H9 (cell line): ENCODE data around the gene NUBP1. TPM values are rescaled to one million over a fixed set of nuclear protein-coding genes. Genes with fewer than 3 reads are reported as not detected.
"Not testable (repeated sequence)": the region's sequence is repeated elsewhere in the genome, so short reads cannot be mapped to it uniquely, and the experiment has no call there.

Experiments used
- DNase-seq: peaks from one replicate; pipeline ENCODE4 v3.0.0-alpha.2; 2017
- H2AFZ ChIP-seq: one replicate; pipeline ENCODE4 v1.6.1; 2013; ENCODE audit warnings: mild to moderate bottlenecking, low read length, control low read depth, moderate library complexity
- H2AK5ac ChIP-seq: 2 replicates; pipeline ENCODE4 v1.6.1; 2013; ENCODE audit warnings: low read length, control low read depth, mixed read lengths; ENCODE audit not compliant: insufficient read length
- H2BK120ac ChIP-seq: one replicate; pipeline ENCODE4 v1.6.1; 2013; ENCODE audit warnings: low read depth, mild to moderate bottlenecking, low read length, control low read depth, inconsistent platforms; ENCODE audit not compliant: poor library complexity, severe bottlenecking
- H2BK12ac ChIP-seq: 2 replicates; pipeline ENCODE4 v1.6.1; 2013; ENCODE audit warnings: low read length, control low read depth, mixed read lengths, low read depth; ENCODE audit not compliant: insufficient read length
- H2BK15ac ChIP-seq: 2 replicates; pipeline ENCODE4 v1.6.1; 2013; ENCODE audit warnings: low read depth, low read length, control low read depth
- H2BK20ac ChIP-seq: one replicate; pipeline ENCODE4 v1.6.1; 2013; ENCODE audit warnings: low read depth, mild to moderate bottlenecking, low read length, control low read depth, inconsistent platforms; ENCODE audit not compliant: poor library complexity, severe bottlenecking
- H2BK5ac ChIP-seq: 2 replicates; pipeline ENCODE4 v1.6.1; 2013; ENCODE audit warnings: low read length, control low read depth, mixed read lengths; ENCODE audit not compliant: insufficient read length
- H3K14ac ChIP-seq: 2 replicates; pipeline ENCODE4 v1.6.1; 2013; ENCODE audit warnings: low read length, control low read depth; ENCODE audit not compliant: insufficient read depth
- H3K18ac ChIP-seq: 2 replicates; pipeline ENCODE4 v1.6.1; 2013; ENCODE audit warnings: low read depth, mild to moderate bottlenecking, mixed read lengths, low read length, control low read depth; ENCODE audit not compliant: insufficient read length
- H3K23ac ChIP-seq: 2 replicates; pipeline ENCODE4 v1.6.1; 2013; ENCODE audit warnings: low read length, control low read depth, mixed read lengths, low read depth; ENCODE audit not compliant: insufficient read length
- H3K23me2 ChIP-seq: 2 replicates; pipeline ENCODE4 v1.6.1; 2013; ENCODE audit warnings: low read depth, mild to moderate bottlenecking, mixed read lengths, low read length, control low read depth; ENCODE audit not compliant: insufficient read length, poor library complexity, severe bottlenecking
- H3K27ac ChIP-seq: 2 replicates; pipeline ENCODE4 v1.5.1; 2013; ENCODE audit warnings: low read length, control low read depth, mixed read lengths, low read depth; ENCODE audit not compliant: insufficient read length
- H3K27me3 ChIP-seq: 2 replicates; pipeline ENCODE4 v1.6.1; 2013; ENCODE audit warnings: low read length, control low read depth, inconsistent platforms; ENCODE audit not compliant: insufficient read depth
- H3K4ac ChIP-seq: 2 replicates; pipeline ENCODE4 v1.6.1; 2013; ENCODE audit warnings: low read depth, mild to moderate bottlenecking, control low read depth, inconsistent platforms, low read length, moderate library complexity
- H3K4me1 ChIP-seq: 2 replicates; pipeline ENCODE4 v1.6.1; 2013; ENCODE audit warnings: low read length, control low read depth, inconsistent platforms; ENCODE audit not compliant: insufficient read depth
- H3K4me2 ChIP-seq: 2 replicates; pipeline ENCODE4 v1.6.1; 2013; ENCODE audit warnings: low read length, control low read depth, mixed read lengths; ENCODE audit not compliant: insufficient read length, insufficient read depth
- H3K56ac ChIP-seq: 2 replicates; pipeline ENCODE4 v1.6.1; 2013; ENCODE audit warnings: low read depth, mild to moderate bottlenecking, mixed read lengths, low read length, control low read depth; ENCODE audit not compliant: insufficient read length
- H3K79me1 ChIP-seq: 2 replicates; pipeline ENCODE4 v1.6.1; 2013; ENCODE audit warnings: low read depth, mild to moderate bottlenecking, moderate library complexity, low read length, control low read depth, inconsistent platforms; ENCODE audit not compliant: insufficient read depth, poor library complexity, severe bottlenecking
- H3K79me2 ChIP-seq: 2 replicates; pipeline ENCODE4 v1.6.1; 2013; ENCODE audit warnings: low read length, control low read depth, inconsistent platforms; ENCODE audit not compliant: insufficient read depth
- H3K9ac ChIP-seq: 2 replicates; pipeline ENCODE4 v1.6.1; 2013; ENCODE audit warnings: low read length, control low read depth, mixed read lengths; ENCODE audit not compliant: insufficient read length; ENCODE audit errors: extremely low read depth
- H3K9me3 ChIP-seq: one replicate; pipeline ENCODE4 v1.6.1; 2013; ENCODE audit warnings: low read depth, low read length, inconsistent platforms; ENCODE audit not compliant: control insufficient read depth
- H3T11ph ChIP-seq: one replicate; pipeline ENCODE4 v1.6.1; 2013; ENCODE audit warnings: mild to moderate bottlenecking, low read length, control low read depth, inconsistent platforms
- H4K20me1 ChIP-seq: one replicate; pipeline ENCODE4 v1.6.1; 2013; ENCODE audit not compliant: control insufficient read depth, insufficient read length, insufficient read depth
- H4K5ac ChIP-seq: 2 replicates; pipeline ENCODE4 v1.6.1; 2013; ENCODE audit warnings: low read depth, mild to moderate bottlenecking, mixed read lengths, low read length, control low read depth; ENCODE audit not compliant: insufficient read length
- H4K8ac ChIP-seq: replicated peaks from 2 replicates; pipeline ENCODE4 v1.6.1; 2013; ENCODE audit warnings: low read length, control low read depth, mixed read lengths, low read depth; ENCODE audit not compliant: insufficient read length
- H4K91ac ChIP-seq: 2 replicates; pipeline ENCODE4 v1.6.1; 2013; ENCODE audit warnings: low read depth, mild to moderate bottlenecking, moderate library complexity, mixed read lengths, low read length, control low read depth; ENCODE audit not compliant: insufficient read length
- H3K27ac Mint-ChIP-seq, 3 experiments: 2 replicates in 2 of 3; 3 replicates in 1 of 3; pipeline ENCODE4 v1.8.0; 2020 to 2021; ENCODE audit warnings: mixed read lengths in 3 of 3, mild to moderate bottlenecking in 1 of 3, moderate library complexity in 1 of 3
- H3K27me3 Mint-ChIP-seq: 2 replicates; pipeline ENCODE4 v1.8.0; 2021; ENCODE audit warnings: low read depth, mild to moderate bottlenecking, moderate library complexity, mixed read lengths
- H3K36me3 Mint-ChIP-seq, 3 experiments: 2 replicates in 2 of 3; 3 replicates in 1 of 3; pipeline ENCODE4 v1.8.0; 2020 to 2021; ENCODE audit warnings: low read depth in 3 of 3, mixed read lengths in 3 of 3; ENCODE audit not compliant: insufficient read depth in 1 of 3
- H3K4me1 Mint-ChIP-seq, 2 experiments: 2 replicates each; pipeline ENCODE4 v1.8.0; 2020; ENCODE audit warnings: mixed read lengths in 2 of 2
- H3K4me3 Mint-ChIP-seq, 2 experiments: 2 replicates in 1 of 2; 3 replicates in 1 of 2; pipeline ENCODE4 v1.8.0; 2020 to 2021; ENCODE audit warnings: mild to moderate bottlenecking in 2 of 2, mixed read lengths in 2 of 2, moderate library complexity in 1 of 2
- H3K9me3 Mint-ChIP-seq, 2 experiments: 2 replicates in 1 of 2; 3 replicates in 1 of 2; pipeline ENCODE4 v1.8.0; 2020; ENCODE audit warnings: mild to moderate bottlenecking in 2 of 2, mixed read lengths in 2 of 2, moderate library complexity in 1 of 2
- CTCF ChIP-seq: fragments of 200-600 bp; sonication (generic); conservative IDR thresholded peaks from 3 replicates; pipeline ENCODE4 v1.8.0; 2021; ENCODE audit warnings: antibody characterized with exemption, mild to moderate bottlenecking
- WGBS: extraction: QIAGEN DNeasy Blood & Tissue Kit; methylation state at CpG from one replicate; pipeline ENCODE4 v1.1.7; 2013; ENCODE audit warnings: missing lambda C conversion rate, low lambda C conversion rate, mixed read lengths; ENCODE audit not compliant: insufficient read length; ENCODE audit errors: extremely low coverage; 5-methylcytosine and 5-hydroxymethylcytosine counted together
- total RNA-seq: library from RNA; stranded (reverse); gene quantifications from 2 replicates; pipeline ENCODE4 v1.2.1, GENCODE V29; 2021

Gene NUBP1
- total RNA-seq, 1 experiment from 2014 or later = 36.5 TPM

GRCh38 chr16:10740845-10741208, 2.8 kb upstream of the NUBP1 start:
- H2BK15ac ChIP-seq = no peak overlapping the region
- H3K9me3 ChIP-seq = no peaks in the 10 kb centered on the region
- H3K18ac ChIP-seq = no peak overlapping the region
- H3K79me1 ChIP-seq = no peaks in the 10 kb centered on the region
- H3K27ac Mint-ChIP-seq = no peak overlapping the region; a peak in 1 of 7 replicates
- H2AFZ ChIP-seq = no peak overlapping the region
- no peaks in the 10 kb centered on the region; a peak in 1 of 5 replicates for H3K9me3 Mint-ChIP-seq
- H4K20me1 ChIP-seq = no peaks in the 10 kb centered on the region
- H2BK20ac ChIP-seq = no peak overlapping the region
- no peak overlapping the region for H3K4ac ChIP-seq
- no peak overlapping the region for H3K23ac ChIP-seq
- H3K27ac ChIP-seq = no peak overlapping the region
- H2AK5ac ChIP-seq = no peak overlapping the region
- no peaks in the 10 kb centered on the region for H3K79me2 ChIP-seq
- H2BK5ac ChIP-seq = no peak overlapping the region
- no CpG with 5 or more reads among the region's 2 CpGs for WGBS
- no peak overlapping the region for H4K5ac ChIP-seq
- no peak overlapping the region for H4K91ac ChIP-seq
- no peak overlapping the region for H3K56ac ChIP-seq
- DNase-seq = no peak
- no peaks in the 10 kb centered on the region for H3K27me3 Mint-ChIP-seq
- H3K27me3 ChIP-seq = no peaks in the 10 kb centered on the region
- no peak overlapping the region for H2BK12ac ChIP-seq
- no peak overlapping the region for H2BK120ac ChIP-seq
- peaks cover 15 to 16% of the 10 kb centered on the region in 2 experiments for H3K4me1 Mint-ChIP-seq
- no peak overlapping the region for H4K8ac ChIP-seq
- no peak overlapping the region for H3K14ac ChIP-seq
- no peak overlapping the region for H3T11ph ChIP-seq
- TF ChIP-seq CTCF = no peak
- H3K36me3 Mint-ChIP-seq = peaks cover 0 to 8% (median 0%) of the 10 kb centered on the region in 3 experiments; a peak in 3 of 7 replicates
- no peak overlapping the region for H3K4me3 Mint-ChIP-seq
- no peak overlapping the region for H3K4me2 ChIP-seq
- H3K23me2 ChIP-seq = peaks cover 3% of the 10 kb centered on the region
- no peaks in the 10 kb centered on the region for H3K4me1 ChIP-seq
- H3K9ac ChIP-seq = no peak overlapping the region

- H2BK12ac ChIP-seq, H4K5ac ChIP-seq, H2BK5ac ChIP-seq, H3K27me3 Mint-ChIP-seq, H3K9me3 ChIP-seq, H4K20me1 ChIP-seq, H3K27me3 ChIP-seq, H4K8ac ChIP-seq, H3K79me2 ChIP-seq, H2BK20ac ChIP-seq, H3K4me2 ChIP-seq, H2BK120ac ChIP-seq, H3K56ac ChIP-seq, H2AK5ac ChIP-seq, H3K4me1 ChIP-seq, H3K23me2 ChIP-seq, H3K36me3 Mint-ChIP-seq, DNase-seq, H3K27ac Mint-ChIP-seq, H4K91ac ChIP-seq, H3K4ac ChIP-seq, H3K79me1 ChIP-seq, H2AFZ ChIP-seq, H3K9me3 Mint-ChIP-seq, H3K23ac ChIP-seq, H3K14ac ChIP-seq, H2BK15ac ChIP-seq, H3K4me3 Mint-ChIP-seq, H3K9ac ChIP-seq, H3T11ph ChIP-seq, H3K27ac ChIP-seq, H3K18ac ChIP-seq: not testable (repeated sequence)
- WGBS = no CpG with 5 or more reads among the region's 10 CpGs
- H3K4me1 Mint-ChIP-seq = peaks cover 15 to 16% of the 10 kb centered on the region in 2 experiments
These were observed 2.4 kb upstream of the NUBP1 start for GRCh38 chr16:10741249-10741648.
